ENCODE results near the gene TBPL1.

GRCh38 chr6:133918208-133918930 is 34.7 kb upstream of the TBPL1 start:
- TF ChIP-seq, protein P1, sequence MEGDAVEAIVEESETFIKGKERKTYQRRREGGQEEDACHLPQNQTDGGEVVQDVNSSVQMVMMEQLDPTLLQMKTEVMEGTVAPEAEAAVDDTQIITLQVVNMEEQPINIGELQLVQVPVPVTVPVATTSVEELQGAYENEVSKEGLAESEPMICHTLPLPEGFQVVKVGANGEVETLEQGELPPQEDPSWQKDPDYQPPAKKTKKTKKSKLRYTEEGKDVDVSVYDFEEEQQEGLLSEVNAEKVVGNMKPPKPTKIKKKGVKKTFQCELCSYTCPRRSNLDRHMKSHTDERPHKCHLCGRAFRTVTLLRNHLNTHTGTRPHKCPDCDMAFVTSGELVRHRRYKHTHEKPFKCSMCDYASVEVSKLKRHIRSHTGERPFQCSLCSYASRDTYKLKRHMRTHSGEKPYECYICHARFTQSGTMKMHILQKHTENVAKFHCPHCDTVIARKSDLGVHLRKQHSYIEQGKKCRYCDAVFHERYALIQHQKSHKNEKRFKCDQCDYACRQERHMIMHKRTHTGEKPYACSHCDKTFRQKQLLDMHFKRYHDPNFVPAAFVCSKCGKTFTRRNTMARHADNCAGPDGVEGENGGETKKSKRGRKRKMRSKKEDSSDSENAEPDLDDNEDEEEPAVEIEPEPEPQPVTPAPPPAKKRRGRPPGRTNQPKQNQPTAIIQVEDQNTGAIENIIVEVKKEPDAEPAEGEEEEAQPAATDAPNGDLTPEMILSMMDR (conservative IDR thresholded peaks at IDR 0.05; ENCODE audit: low read length) = no peak
- no peak for TF ChIP-seq EZH2phosphoT487 (IDR thresholded peaks at IDR 0.05; ENCODE audit: borderline replicate concordance)

All from Loucy (cell line).